SK-N-SH treated with all-trans-retinoic acid at 6 μM for 48 hours (cell line): ENCODE measurements around the gene GLRX3.

Source experiments
- CSRNP3 ChIP-seq: fragments of 250-450 bp; sonication (Bioruptor Pico); IDR thresholded peaks from 2 replicates; pipeline ENCODE4 v1.5.1; 2021; ENCODE audit warnings: mild to moderate bottlenecking, moderate library complexity
- ESRRG ChIP-seq: fragments of 250-450 bp; sonication (Bioruptor Pico); IDR thresholded peaks from 2 replicates; pipeline ENCODE4 v1.6.1; 2021; ENCODE audit warnings: mild to moderate bottlenecking
- OSR1 ChIP-seq: fragments of 250-450 bp; sonication (Bioruptor Pico); IDR thresholded peaks from 2 replicates; pipeline ENCODE4 v1.8.0; 2022; ENCODE audit warnings: moderate library complexity, mild to moderate bottlenecking, inconsistent platforms
- PATZ1 ChIP-seq: fragments of 250-450 bp; sonication (Bioruptor Pico); IDR thresholded peaks from 2 replicates; pipeline ENCODE4 v1.8.0; 2020; ENCODE audit warnings: mild to moderate bottlenecking, moderate library complexity, borderline replicate concordance
- POU6F1 ChIP-seq: fragments of 250-450 bp; sonication (Bioruptor Pico); IDR thresholded peaks from 2 replicates; pipeline ENCODE4 v1.8.0; 2021; ENCODE audit warnings: low read depth, mild to moderate bottlenecking, moderate library complexity, borderline replicate concordance
- RARB ChIP-seq: fragments of 250-450 bp; sonication (Bioruptor Pico); IDR thresholded peaks from 2 replicates; pipeline ENCODE4 v1.8.0; 2021; ENCODE audit warnings: mild to moderate bottlenecking, moderate library complexity
- SNAI2 ChIP-seq: fragments of 250-450 bp; sonication (Bioruptor Pico); IDR thresholded peaks from 2 replicates; pipeline ENCODE4 v1.5.0; 2020; ENCODE audit warnings: mild to moderate bottlenecking, moderate library complexity
- TCF4 ChIP-seq: fragments of 250-450 bp; sonication (Bioruptor Pico); IDR thresholded peaks from 2 replicates; pipeline ENCODE4 v1.8.0; 2021; ENCODE audit warnings: mild to moderate bottlenecking, moderate library complexity, borderline replicate concordance
- TSHZ2 ChIP-seq: fragments of 250-450 bp; sonication (Bioruptor Pico); IDR thresholded peaks from 2 replicates; pipeline ENCODE4 v1.5.0; 2020; ENCODE audit warnings: mild to moderate bottlenecking, moderate library complexity
- ZFP3 ChIP-seq: fragments of 250-450 bp; sonication (Bioruptor Pico); IDR thresholded peaks from 2 replicates; pipeline ENCODE4 v1.5.0; 2020; ENCODE audit warnings: mild to moderate bottlenecking, moderate library complexity
- ZFP30 ChIP-seq: fragments of 450-650 bp; formaldehyde crosslinking; IDR thresholded peaks from 2 replicates; pipeline ENCODE4 v1.5.0; 2022; ENCODE audit warnings: mild to moderate bottlenecking, moderate library complexity
- ZNF70 ChIP-seq: fragments of 450-650 bp; formaldehyde crosslinking; IDR thresholded peaks from 2 replicates; pipeline ENCODE4 v1.5.0; 2020; ENCODE audit warnings: mild to moderate bottlenecking, moderate library complexity
- ZNF8 ChIP-seq: fragments of 450-650 bp; formaldehyde crosslinking; IDR thresholded peaks from 2 replicates; pipeline ENCODE4 v1.5.0; 2020; ENCODE audit warnings: mild to moderate bottlenecking, moderate library complexity

- TF ChIP-seq ZFP30 (CRISPR knock-in tag) (no peak), PATZ1 (CRISPR knock-in tag) (no peak), RARB (CRISPR knock-in tag) (no peak), ZNF70 (CRISPR knock-in tag) (no peak), POU6F1 (CRISPR knock-in tag) (no peak), OSR1 (CRISPR knock-in tag) (no peak), SNAI2 (CRISPR knock-in tag) (no peak), ZFP3 (no peak), TSHZ2 (CRISPR knock-in tag) (no peak), CSRNP3 (CRISPR knock-in tag) (no peak), ESRRG (CRISPR knock-in tag) (no peak), TCF4 (no peak), ZNF8 (CRISPR knock-in tag) (no peak)
These were observed 60.6 kb downstream of the GLRX3 start for GRCh38 chr10:130196511-130197487.
